ENCODE measurements around the gene RASSF8. TPM values are rescaled to one million over a fixed set of nuclear protein-coding genes. Genes with fewer than 3 reads are reported as not detected.

Gene RASSF8
- total RNA-seq, 1 donor from 2014 or later = 50.5 TPM

DNA sequence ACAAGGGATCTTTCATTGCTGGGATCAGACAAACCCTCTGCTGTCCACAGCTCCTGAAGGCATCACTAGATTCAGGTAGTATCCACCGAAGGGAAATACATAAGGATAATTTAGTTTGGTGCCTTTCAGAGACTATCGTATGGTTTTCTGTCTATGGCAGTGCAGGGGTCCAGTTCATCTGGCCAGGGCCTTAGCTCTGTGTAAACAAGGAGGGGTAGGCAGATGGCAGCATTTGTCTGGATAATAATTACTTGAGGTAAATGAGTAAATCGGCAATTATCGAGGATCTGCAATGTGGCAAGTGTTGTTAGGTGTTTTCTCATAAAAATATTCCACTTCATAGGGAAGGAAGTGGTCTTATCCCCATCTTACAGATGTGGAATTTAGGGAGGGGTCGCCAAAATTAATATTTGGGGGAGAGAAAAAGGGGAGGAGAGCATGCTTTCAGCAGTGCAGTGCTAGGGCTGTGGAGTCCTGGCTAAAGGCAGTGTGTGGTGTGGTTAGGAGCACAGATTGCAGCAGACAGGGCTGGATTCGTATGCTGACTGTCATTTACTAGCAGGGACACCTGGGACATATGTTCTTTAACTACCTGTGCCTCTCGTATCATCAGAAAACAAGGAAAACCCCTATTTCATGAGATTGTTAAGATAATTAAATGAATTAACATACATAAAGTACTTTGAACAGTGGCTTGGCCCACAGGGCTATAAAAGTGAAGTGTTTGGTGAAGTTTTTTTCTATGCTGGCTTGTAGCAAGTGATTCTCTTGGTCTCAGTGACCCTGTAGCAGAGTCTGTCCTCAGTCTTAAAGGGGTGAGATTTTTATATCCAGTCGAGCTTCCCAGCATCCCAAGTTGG is 27.1 kb downstream of the RASSF8 start:
- Mint-ChIP-seq H3K27ac (ENCODE audit: unreplicated experiment) (peak overlapping the region; percentile 39), H3K4me3 (no peak overlapping the region), H3K9me3 (no peaks in the 10 kb centered on the region), H3K36me3 (ENCODE audit: low read depth) (no peaks in the 10 kb centered on the region), H3K27me3 (ENCODE audit: low read depth) (no peaks in the 10 kb centered on the region), H3K4me1 (peaks cover 31% of the 10 kb centered on the region)
- TF ChIP-seq, protein P1, sequence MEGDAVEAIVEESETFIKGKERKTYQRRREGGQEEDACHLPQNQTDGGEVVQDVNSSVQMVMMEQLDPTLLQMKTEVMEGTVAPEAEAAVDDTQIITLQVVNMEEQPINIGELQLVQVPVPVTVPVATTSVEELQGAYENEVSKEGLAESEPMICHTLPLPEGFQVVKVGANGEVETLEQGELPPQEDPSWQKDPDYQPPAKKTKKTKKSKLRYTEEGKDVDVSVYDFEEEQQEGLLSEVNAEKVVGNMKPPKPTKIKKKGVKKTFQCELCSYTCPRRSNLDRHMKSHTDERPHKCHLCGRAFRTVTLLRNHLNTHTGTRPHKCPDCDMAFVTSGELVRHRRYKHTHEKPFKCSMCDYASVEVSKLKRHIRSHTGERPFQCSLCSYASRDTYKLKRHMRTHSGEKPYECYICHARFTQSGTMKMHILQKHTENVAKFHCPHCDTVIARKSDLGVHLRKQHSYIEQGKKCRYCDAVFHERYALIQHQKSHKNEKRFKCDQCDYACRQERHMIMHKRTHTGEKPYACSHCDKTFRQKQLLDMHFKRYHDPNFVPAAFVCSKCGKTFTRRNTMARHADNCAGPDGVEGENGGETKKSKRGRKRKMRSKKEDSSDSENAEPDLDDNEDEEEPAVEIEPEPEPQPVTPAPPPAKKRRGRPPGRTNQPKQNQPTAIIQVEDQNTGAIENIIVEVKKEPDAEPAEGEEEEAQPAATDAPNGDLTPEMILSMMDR (conservative IDR thresholded peaks at IDR 0.05) = no peak
- DNase-seq (ENCODE audit: low read depth, low spot score) = no peak

- H3K9me3 Mint-ChIP-seq = no peaks in the 10 kb centered on the region
- H3K4me1 Mint-ChIP-seq = peaks cover 27% of the 10 kb centered on the region
- no peak for DNase-seq (ENCODE audit: low read depth, low spot score)
- H3K27me3 Mint-ChIP-seq (ENCODE audit: low read depth) = no peaks in the 10 kb centered on the region
- no peak overlapping the region for H3K4me3 Mint-ChIP-seq
- no peak overlapping the region for H3K27ac Mint-ChIP-seq (ENCODE audit: unreplicated experiment)
- H3K36me3 Mint-ChIP-seq (ENCODE audit: low read depth) = no peaks in the 10 kb centered on the region
- TF ChIP-seq, protein P1 (conservative IDR thresholded peaks at IDR 0.05) = no peak
These were observed 27.7 kb downstream of the RASSF8 start for GRCh38 chr12:25986180-25986579.

DNA sequence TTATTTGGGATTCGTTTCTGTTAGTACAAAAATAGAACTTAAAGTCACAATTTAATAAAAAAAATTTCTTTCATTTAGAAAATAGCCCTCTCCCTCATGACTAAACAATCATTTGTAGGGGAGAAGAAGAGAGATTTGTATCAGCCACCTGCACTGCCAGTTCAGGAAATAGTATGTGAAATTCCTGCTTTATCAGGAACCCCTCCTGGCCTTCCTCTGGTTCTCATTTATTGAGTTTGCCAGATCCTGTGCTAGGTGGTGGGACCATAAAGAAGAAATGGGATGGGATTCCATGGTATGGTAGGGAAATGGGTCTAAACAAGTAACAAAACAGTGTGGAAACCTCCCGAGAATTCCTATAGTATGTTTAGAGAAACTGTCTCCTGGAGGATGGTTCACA is 30.0 kb downstream of the RASSF8 start:
- Mint-ChIP-seq H3K4me1 (peaks cover 44% of the 10 kb centered on the region), H3K27me3 (ENCODE audit: low read depth) (no peaks in the 10 kb centered on the region), H3K4me3 (no peak overlapping the region), H3K27ac (ENCODE audit: unreplicated experiment) (no peak overlapping the region), H3K36me3 (ENCODE audit: low read depth) (no peaks in the 10 kb centered on the region), H3K9me3 (no peaks in the 10 kb centered on the region)
- DNase-seq (ENCODE audit: low read depth, low spot score) = no peak
- TF ChIP-seq, protein P1 (conservative IDR thresholded peaks at IDR 0.05) = no peak

- Mint-ChIP-seq H3K4me3 (no peak overlapping the region), H3K36me3 (ENCODE audit: low read depth) (no peaks in the 10 kb centered on the region), H3K27ac (ENCODE audit: unreplicated experiment) (no peak overlapping the region), H3K27me3 (ENCODE audit: low read depth) (no peaks in the 10 kb centered on the region), H3K4me1 (peaks cover 54% of the 10 kb centered on the region), H3K9me3 (no peaks in the 10 kb centered on the region)
- DNase-seq (ENCODE audit: low read depth, low spot score) = no peak
- TF ChIP-seq, protein P1 (conservative IDR thresholded peaks at IDR 0.05) = no peak
These were observed 32.0 kb downstream of the RASSF8 start for GRCh38 chr12:25990495-25990894.

- no peaks in the 10 kb centered on the region for H3K9me3 Mint-ChIP-seq
- H3K27me3 Mint-ChIP-seq (ENCODE audit: low read depth) = no peaks in the 10 kb centered on the region
- H3K4me1 Mint-ChIP-seq = peaks cover 59% of the 10 kb centered on the region
These were observed 33.7 kb downstream of the RASSF8 start for GRCh38 chr12:25992026-25992782.

More at GRCh38 chr12:25992026-25992782, 33.7 kb downstream of the RASSF8 start:
- TF ChIP-seq, protein P1 (conservative IDR thresholded peaks at IDR 0.05) = no peak
- Mint-ChIP-seq H3K4me3 (no peak overlapping the region), H3K27ac (ENCODE audit: unreplicated experiment) (no peak overlapping the region), H3K36me3 (ENCODE audit: low read depth) (no peaks in the 10 kb centered on the region)
- no peak for DNase-seq (ENCODE audit: low read depth, low spot score)
